GM21737 (cell line): ENCODE measurements around the gene NR3C2.

Experiments
- ATAC-seq: cut with Tn5 transposase; IDR thresholded peaks from one replicate; pipeline ENCODE4 v1.9.1; 2021; ENCODE audit warnings: mild to moderate bottlenecking, moderate library complexity; ENCODE audit not compliant: unreplicated experiment

NR3C2 gene

GRCh38 chr4:148059617-148060180 is 382.5 kb downstream of the NR3C2 start:
- ATAC-seq: no peak

- ATAC-seq: no peak
Measured at GRCh38 chr4:148057984-148058859, 384.0 kb downstream of the NR3C2 start.

GRCh38 chr4:148057516-148057915 is 384.7 kb downstream of the NR3C2 start:
- peak; percentile 48 for ATAC-seq

- ATAC-seq: peak; percentile 73
Measured at GRCh38 chr4:148056879-148057278, 385.3 kb downstream of the NR3C2 start.

GRCh38 chr4:148055844-148056243 is 386.4 kb downstream of the NR3C2 start:
- ATAC-seq: peak; percentile 34

- ATAC-seq: no peak
Measured at GRCh38 chr4:148054275-148054674, 387.9 kb downstream of the NR3C2 start.

GRCh38 chr4:148053298-148054003 is 388.8 kb downstream of the NR3C2 start:
- ATAC-seq: no peak

GRCh38 chr4:148052448-148052847 is 389.8 kb downstream of the NR3C2 start:
- no peak for ATAC-seq

- ATAC-seq: no peak
Measured at GRCh38 chr4:148051403-148051802, 390.8 kb downstream of the NR3C2 start.

GRCh38 chr4:148048598-148048997 is 393.6 kb downstream of the NR3C2 start:
- ATAC-seq: no peak

- peak; percentile 95 for ATAC-seq
Measured at GRCh38 chr4:148044912-148045352, 397.3 kb downstream of the NR3C2 start.

GRCh38 chr4:148044089-148044911 is 397.9 kb downstream of the NR3C2 start:
- ATAC-seq: peak; percentile 24

GRCh38 chr4:148041606-148042329 is 400.4 kb downstream of the NR3C2 start:
- no peak for ATAC-seq

- no peak for ATAC-seq
Measured at GRCh38 chr4:148034813-148035212, 407.4 kb downstream of the NR3C2 start.

GRCh38 chr4:148030193-148030873 is 411.9 kb downstream of the NR3C2 start:
- ATAC-seq: no peak

GRCh38 chr4:148029781-148030180 is 412.4 kb downstream of the NR3C2 start:
- ATAC-seq: no peak
